GM12872 (cell line): ENCODE measurements around the gene DES.
A peak's percentile ranks its signal among the peaks of the same experiment; 100 is the strongest.

Experiments used
- CTCF ChIP-seq: IDR thresholded peaks from 3 replicates; pipeline ENCODE4 v1.5.1; 2011; ENCODE audit warnings: low read depth, mild to moderate bottlenecking, low read length, moderate library complexity; ENCODE audit not compliant: insufficient read depth

Gene DES

GRCh38 chr2:219425238-219426067 lies 7.3 kb downstream of the DES start:
- no peak for TF ChIP-seq CTCF

- TF ChIP-seq CTCF, result no peak
These were observed 7.9 kb downstream of the DES start for GRCh38 chr2:219426068-219426443.

GRCh38 chr2:219426534-219427136 lies 8.5 kb downstream of the DES start:
- no peak for TF ChIP-seq CTCF

GRCh38 chr2:219428469-219428868 lies 10.3 kb downstream of the DES start:
- TF ChIP-seq CTCF, result no peak

GRCh38 chr2:219429958-219430606 lies 11.9 kb downstream of the DES start:
- TF ChIP-seq CTCF, result no peak

GRCh38 chr2:219430633-219431615 lies 12.7 kb downstream of the DES start:
- 0 out of 3 replicates have a peak, but pooled peaks have one; percentile 12 for TF ChIP-seq CTCF
